ENCODE measurements around the gene ADH1A.

DNA sequence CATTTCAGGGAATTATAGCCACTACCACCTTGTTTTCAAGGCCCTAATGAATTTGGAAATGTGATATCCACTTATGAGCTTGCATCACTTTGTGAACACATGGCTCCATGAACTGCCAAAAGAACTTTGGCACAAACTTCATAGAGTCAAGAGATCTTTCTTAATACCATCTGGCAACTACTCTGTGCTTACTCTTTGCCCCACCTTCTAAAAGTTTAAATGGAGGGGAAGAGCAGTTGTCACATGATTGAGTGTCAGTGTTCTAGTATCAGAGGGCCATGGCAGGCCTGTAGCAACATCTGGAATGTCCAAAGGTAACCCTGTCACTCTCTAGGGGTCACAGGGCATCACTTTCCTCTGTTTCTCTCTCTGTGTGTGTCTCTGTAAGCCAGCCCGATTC is 33.0 kb upstream of the ADH1A start:
- TF ChIP-seq, protein P1, sequence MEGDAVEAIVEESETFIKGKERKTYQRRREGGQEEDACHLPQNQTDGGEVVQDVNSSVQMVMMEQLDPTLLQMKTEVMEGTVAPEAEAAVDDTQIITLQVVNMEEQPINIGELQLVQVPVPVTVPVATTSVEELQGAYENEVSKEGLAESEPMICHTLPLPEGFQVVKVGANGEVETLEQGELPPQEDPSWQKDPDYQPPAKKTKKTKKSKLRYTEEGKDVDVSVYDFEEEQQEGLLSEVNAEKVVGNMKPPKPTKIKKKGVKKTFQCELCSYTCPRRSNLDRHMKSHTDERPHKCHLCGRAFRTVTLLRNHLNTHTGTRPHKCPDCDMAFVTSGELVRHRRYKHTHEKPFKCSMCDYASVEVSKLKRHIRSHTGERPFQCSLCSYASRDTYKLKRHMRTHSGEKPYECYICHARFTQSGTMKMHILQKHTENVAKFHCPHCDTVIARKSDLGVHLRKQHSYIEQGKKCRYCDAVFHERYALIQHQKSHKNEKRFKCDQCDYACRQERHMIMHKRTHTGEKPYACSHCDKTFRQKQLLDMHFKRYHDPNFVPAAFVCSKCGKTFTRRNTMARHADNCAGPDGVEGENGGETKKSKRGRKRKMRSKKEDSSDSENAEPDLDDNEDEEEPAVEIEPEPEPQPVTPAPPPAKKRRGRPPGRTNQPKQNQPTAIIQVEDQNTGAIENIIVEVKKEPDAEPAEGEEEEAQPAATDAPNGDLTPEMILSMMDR (IDR thresholded peaks at IDR 0.05) = no peak
- TF ChIP-seq POLR2A (IDR thresholded peaks at IDR 0.05) = no peak
